IPS DF 4.7 (cell line): ENCODE measurements around the gene ZBTB7C.

Experiments
- DNase-seq: peaks from one replicate; pipeline ENCODE4 v3.0.0-alpha.2; 2013; ENCODE audit warnings: low spot score; ENCODE audit errors: extremely low read depth

The ZBTB7C gene

DNA sequence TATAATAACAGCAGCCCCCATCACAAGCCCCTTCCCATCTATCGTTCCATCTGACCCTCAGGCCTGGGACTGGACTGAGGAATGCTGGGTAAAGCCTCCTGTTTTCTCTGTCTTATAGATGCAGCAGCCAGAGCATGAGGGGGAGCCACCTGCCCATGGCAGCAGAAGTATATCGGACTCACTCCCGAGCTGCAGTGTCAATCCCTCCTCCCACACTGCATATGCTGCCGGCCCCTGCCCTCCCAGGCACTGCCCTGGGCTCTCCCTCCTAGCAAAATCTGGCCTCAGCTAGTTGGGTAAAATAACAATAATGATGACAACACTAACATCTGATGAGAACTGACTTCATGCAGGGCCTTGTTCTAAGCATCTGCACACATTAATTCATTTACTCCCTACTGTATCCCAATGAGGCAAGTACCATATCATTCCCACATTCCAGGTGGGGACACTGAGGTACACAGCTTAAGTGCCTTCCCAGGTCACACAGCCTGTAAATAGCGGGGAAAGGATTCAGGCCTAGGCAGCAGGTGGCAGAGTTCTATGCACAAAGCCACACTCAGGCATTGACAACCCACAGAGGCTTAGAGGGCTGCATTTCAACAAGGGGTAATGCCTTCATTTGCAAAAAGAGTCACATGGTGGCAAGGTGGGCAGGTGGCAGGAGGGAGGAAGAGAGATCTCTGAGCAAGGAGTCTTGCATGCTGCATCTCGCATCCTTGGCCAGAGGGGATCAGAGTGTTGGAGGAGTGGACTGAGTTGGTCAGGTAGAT is 190.0 kb downstream of the ZBTB7C start:
- no peak for DNase-seq

DNA sequence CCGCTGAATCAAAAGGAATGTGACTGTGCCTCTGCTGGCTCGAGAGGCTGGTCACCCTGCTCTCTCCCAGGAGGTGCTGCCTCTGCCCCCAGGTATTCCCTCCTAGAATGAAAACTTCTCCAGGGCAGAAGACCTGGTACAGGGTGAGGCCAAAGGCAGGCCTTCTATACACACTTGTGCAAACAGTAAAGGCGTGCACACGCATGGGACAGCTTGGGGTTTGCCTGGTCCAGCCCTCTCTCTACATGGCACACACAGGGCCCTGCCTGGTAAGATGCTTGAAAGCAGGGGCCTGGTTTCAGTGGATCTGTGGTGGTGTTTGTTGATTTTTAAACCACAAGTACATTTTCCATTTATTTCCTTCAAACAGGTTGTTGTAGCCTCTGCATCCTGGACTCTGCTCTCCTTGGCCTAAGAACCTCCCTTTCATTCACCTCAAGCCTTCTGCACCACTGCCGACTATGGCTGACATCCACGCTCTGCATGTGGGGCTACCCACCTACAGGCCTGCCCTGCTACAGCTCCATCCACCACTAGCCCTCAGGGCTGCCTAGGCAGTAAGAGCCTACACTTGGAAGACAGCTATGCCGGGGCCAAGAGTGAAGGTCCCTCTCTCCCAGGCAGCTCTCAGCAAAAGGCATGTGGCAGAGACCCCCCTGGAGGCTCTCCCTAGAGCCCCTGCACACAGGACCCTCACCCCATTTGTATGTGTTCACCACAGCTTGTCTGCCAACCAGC is 190.7 kb downstream of the ZBTB7C start:
- DNase-seq, result no peak

DNA sequence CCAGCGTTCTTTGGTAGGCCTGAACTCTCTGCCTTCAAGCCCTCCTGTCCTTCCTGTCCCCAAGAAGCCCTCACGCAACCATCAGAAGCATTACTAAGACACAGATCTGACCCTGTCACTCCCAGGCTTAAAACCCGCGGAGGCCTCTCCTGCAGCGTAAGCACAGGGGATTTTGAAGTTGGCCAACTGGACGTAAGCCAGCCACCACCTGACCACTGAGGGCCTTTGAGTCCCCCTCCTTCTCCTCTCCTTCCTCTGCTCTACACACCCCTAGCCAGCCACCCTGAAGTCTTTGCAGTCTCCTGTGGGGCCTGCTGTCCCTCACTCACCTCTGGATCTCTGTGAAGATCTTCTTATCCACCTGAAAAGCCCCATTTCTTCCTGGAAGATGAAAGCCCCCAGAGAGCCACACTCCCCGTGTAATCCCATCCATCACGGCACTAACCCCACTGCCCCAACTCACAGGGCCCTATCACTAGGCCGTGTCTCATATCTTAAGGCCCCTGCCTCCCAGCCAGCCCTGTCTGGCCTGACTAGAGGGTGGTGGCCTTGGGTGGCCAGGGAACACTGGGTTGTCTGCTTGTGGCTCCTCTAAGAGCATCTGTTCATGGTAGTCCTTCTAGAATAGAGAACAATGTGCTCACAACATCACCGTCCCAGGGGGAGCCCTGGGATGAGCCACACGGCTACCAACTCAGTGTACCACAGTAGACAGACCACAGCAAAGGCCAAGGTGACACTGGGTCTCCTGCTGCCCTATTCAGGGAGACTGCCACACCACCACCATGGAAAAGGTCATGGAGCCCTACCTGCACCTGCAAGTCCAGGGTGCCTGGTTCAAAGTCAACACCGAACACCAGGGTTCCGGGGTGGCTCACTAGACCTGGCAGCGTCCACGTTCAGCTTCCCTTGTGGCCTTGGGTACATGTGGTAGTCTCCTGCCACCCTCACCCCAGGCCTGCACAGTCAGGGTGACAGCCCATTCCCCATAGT is 191.6 kb downstream of the ZBTB7C start:
- DNase-seq, result no peak

DNA sequence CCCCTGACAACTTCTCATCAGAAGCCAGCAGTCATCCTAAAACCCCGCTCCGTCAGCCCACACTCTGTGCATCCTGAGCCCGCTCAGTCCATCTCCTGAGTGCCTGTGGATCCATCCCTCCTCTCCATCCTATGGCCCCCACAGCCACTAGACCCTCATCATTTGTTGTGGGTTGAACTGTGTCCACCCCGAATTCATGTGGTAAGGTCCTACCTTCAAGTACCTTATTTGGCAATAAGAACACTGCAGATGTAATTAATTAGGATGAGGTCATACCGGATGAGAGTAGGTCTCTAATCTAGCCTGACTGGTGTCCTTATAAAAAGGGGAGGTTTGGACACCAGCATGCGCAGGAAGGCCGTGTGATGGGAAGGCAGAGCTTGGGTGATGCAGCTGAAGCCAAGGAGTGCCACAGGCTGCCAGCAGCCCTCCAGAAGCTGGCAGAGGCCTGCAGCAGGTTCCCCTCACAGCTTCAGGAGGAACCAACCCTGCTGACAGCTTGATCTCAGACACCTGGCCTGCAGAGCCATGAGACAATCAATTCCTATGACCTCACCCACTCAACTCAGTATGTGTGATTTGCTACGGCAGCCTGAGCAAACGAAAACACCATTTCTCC is 192.4 kb downstream of the ZBTB7C start:
- no peak for DNase-seq

GRCh38 chr18:48215876-48216638 is 193.1 kb downstream of the ZBTB7C start:
- no peak for DNase-seq

- DNase-seq, result no peak
Observed at GRCh38 chr18:48213791-48214190, 195.4 kb downstream of the ZBTB7C start.

DNA sequence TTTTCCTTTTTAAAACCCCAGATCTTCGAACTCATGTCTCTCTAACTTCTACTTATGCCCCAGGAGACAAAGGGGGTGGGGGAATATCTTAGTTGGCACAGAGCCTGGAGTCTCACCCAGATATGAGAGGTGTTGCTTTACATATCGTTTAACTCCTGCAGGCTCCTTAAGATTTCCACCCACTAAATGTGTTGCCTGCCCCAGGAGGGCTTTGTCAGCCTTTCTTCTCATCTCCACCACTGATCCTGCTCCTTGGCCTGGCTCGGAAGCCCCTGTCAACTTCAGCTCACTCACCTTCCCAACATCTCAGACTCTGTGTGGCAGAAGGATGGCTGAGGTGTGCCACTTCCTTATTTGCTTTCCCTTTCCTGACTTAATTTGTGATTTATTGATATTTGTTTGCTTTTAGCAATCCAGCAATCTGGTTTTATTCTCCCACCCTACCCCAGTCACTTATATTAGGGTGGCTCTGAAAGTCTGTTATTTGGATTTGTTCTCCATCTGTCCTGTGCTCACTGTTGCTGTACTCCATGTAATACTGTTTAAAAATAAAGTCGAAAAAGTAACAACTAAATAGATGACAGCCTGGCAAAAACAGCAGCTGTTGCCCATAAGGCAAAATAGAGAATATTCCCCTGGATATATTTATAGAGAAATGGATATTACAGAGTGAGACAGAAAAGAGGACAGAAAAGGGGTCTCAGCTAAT is 200.6 kb downstream of the ZBTB7C start:
- DNase-seq, result no peak

DNA sequence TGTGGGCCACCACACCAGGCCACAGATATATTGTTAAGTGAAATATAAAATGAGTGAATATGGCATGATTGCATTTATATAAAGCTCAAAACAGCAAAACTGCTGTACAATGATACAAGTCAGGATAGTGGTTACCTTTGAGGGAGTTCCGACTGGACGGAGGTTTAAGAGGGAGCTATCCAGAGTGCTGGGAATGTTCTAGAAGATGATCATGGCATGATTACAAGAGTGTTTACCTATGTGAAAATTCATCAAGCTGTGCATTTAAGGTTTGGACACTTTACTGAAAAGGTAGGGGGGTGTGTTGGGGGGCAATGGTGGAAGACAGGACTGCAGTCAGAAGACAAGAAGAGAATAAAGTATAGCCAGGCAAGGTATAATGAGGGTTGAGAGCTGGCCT is 201.4 kb downstream of the ZBTB7C start:
- DNase-seq, result no peak

DNA sequence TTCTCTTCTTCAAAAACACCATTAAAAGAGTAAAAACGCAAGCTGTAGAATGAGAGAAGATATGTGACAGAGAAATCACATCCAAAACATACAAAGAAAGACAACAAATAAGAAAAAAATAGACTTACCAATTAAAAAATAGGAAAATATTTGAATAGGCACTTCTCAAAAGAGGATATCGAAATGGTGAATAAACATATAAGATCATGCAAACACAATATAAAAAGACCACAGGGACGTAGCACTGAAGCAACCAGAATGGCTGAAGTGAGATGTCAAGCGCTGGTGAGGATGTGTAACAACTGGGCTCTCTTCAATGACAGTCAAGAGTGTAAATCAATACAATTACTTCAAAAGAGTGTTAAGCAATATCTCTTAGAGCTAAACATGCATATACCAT is 202.3 kb downstream of the ZBTB7C start:
- no peak for DNase-seq

DNA sequence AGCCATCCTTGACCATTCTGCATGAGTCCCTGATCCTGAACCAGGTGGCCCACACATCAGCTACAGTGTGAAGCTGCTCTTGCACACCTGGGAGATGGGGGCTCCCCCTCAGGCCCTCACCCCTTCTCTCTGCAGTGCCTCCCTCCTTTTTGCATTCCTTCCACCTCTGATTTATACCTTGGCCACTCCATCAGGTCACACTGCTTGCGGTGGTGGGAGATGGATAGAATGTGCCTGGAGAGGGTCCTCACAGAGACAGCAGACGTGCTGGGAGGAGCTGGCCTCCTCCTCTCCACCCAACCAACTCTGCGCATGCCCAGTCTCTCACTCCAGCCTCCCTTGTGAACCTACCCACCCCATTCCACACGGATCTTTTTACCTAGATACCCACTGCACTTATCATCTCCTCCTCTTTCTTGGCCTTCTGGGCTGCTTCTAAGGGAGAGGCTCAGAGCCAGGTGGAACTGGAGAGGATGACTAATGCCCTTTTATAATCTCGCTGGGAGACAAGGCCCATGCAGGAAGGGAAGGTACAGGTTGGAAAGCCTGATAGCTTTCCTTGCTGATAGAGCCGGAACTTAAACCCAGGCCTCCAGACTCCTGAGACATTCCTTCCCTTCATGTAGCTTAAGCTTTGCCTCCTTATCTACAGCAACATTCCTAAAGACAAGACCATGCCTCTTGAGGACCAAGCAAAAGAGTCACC is 205.1 kb downstream of the ZBTB7C start:
- no peak for DNase-seq

- DNase-seq, result no peak
Observed at GRCh38 chr18:48203288-48203945, 205.8 kb downstream of the ZBTB7C start.

DNA sequence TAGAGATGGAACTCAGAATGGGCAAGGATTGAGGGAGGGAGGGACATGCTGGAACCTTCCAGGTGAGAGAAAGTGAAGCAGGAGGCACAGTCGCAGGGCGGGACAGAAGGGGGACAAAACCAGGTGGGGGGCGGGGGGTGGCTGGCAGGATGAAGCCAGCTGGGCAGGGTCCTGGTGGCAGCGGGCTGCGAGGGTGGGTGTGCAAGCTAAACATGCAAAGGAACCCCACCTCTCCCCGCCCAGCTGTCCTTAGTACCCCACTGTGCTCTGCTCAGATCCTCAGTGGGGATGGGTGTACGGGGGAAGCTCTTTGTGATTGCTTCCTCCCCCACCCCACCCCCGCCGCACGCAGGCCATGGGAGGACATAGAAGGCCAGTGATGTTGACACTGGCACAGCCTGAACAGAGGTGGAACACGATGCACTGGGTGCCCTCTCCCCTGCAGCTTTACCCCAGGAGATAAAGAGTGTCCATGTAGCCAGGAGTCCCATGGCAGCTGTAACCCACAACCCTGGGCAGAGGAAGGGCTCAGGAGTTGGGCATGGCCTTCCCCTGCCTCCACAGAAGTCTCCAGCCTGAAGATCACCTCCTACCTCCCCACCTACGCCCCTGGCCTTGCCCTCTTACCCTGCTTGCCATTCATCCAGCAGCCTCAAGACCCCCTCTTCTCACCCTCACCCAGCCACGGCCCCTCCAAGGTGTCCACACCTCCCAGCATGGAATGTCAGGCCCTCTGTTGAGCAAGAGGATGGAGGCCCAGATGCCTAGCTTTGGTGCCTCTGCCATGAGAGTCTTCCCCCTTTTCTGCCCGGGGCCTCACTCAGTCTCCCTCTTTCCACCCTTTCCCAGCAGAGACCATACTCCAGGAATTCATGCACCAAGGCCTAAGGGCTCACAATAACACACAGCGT is 206.6 kb downstream of the ZBTB7C start:
- DNase-seq, result no peak

DNA sequence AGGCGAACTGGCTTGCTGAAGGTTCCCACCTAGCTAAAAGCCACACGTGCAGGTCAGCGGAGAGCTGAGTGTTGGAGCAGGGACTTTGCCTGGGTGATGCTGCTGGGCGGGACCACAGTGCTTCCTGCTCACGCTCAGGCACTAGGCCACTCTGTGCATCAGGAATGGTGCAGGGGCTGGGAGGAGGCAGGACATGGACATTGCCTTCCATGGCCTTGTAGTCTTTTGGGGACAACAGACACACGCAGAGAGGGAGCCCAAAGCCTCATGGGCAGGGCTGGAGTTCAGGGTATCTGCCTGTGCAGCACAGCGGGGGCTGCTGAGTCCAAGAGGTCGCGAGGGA is 207.2 kb downstream of the ZBTB7C start:
- no peak for DNase-seq

DNA sequence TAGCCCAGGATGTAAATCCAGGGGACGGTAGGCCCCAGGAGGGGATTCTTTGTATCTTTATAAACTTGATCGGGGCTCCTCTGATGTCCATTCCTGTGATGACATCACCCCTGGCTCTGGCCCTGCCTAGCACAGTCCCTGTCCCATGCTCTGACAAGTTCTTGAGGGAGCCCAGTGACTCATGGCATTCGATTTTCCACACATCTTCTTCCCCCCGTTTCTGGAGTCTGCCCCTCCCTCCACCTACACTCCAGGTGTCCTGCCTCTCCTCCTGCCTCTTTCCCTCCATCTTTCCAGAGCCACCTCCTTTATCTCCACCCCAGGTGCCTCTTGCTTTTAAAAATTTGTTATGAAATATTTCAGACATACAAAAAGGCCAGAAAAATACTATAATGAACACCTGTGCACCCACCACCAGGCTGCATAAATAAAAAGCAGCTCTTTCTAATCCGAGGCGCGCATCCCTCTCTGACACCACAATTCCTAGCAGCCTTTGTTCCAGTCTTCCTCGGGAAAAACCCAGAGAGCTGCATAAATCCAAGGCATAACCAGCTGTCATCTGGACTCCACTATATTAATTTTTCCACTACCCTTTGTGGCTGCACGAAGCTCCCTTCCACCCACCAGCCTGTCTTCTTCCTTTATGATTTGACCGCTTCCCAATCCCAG is 207.7 kb downstream of the ZBTB7C start:
- DNase-seq, result no peak

GRCh38 chr18:48200631-48201336 is 208.4 kb downstream of the ZBTB7C start:
- no peak for DNase-seq

- no peak for DNase-seq
Observed at GRCh38 chr18:48199399-48199798, 209.8 kb downstream of the ZBTB7C start.

DNA sequence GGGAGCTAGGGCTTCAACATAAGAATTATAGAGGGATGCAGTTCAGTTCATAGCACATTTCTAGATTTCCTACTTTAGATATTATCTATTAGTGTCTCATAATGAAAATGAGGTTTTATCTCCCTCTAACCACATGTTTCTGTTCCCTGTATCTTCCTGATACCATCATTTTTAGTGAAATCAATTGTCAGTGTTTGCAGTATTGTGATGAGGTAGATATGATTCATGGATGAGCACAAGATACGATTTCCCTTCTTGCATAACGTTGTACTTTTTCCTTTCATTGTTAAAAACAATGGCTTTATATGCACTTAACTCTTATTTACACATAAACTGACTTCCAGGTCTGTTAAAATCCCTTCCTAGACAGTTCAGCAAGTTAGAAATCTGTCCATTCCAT is 211.4 kb downstream of the ZBTB7C start:
- DNase-seq, result no peak
